ENCODE data around the gene YARS2.

YARS2 gene

DNA sequence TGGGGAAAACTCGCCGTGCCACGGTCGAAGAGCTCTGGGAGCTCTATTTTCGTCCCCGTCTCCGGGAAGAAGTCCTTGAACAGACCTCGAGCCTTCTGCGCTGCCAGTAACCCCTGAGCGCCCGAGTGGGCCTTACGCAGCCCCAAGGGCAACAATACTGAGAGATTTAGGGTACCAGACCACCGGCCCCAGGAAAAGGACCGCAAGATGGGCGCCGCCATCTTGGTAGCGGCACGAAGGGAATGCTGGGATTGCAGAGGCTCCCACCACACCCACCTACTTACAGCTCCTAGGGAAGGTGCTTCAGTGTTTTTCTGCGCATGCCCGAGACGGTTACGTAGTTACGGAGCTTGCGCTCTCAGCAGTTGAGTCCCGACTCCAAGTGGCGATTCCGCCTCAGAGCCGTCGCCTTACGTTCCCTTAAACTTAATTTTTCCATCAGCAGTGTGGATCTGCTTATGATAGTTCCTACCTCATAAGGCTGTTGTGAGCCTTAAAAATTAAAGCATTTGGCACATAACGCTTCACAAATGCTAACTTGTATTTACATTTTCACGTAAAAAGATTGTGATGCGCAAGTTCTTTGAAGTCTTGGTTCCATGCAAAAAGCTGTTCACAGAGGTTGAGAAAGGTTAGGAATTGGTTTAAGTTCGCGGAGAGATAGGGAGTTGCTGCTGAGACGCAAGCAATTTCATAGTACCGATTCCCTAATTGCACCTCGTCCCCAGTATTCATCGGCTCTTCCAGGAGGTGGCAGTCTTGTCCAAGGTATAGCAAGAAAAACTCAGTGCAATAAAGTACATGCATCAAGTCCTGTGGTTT lies at the start of gene YARS2:
TSS of gene YARS2 (minus strand) at position 244 of the 822 bp plus-strand sequence. CDS start at position 221, 23 bp downstream.
- DNase-seq (ENCODE audit: low read depth, low spot score): peak; percentile 97

GRCh38 chr12:32804301-32804700 lies 48.6 kb upstream of the YARS2 start:
- DNase-seq (ENCODE audit: low read depth, low spot score): no peak

DNA sequence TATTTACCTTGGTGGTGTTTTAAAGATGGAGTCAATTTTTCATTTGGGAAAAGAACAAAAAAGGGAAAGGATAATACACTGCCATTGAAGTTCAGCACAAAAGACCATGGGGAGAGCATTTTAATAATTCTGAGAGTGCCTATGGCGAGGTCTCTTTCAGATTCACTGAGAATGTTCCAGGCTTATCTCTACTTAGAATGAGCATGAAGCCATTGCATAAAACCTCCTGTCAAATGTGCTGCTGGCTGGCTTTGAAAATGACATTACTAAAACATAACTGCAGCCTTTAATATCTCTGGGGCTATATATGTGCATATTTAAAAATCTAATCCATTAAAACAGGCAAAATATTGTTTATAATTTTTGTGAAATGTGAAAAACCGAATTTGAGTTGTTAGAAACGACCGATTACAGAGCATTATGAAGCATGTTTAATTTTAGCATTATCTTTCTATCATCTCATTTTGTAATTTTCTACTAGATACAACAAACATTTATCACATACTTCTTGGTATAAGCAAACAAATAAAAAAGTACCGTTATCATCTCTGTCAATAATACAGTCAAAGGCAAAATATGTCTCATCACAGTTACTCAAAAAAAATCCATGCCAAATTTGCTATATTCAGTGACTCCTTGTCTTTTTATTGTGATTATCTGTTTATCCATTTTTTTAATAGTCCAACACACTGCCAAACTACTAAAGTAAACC lies 45.7 kb upstream of the YARS2 start:
- DNase-seq (ENCODE audit: low read depth, low spot score): no peak

DNA sequence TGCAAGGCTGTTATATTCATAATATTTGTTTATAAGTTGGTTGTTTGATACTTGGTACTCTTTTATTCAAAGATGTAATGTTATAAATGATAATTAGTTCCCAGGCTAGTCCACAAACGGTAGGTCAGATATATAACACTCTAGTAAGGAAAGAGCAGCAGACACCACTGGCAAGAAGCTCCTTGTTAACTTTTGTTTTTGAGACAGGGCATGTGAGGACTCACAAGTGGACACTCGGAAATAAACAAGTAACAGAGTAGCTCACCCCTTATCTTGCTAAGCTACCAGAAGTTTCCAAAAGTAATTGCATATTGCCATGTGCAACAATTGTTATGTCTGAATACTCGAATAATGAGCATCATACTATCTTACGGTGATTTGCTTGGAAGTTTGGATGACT lies 38.6 kb upstream of the YARS2 start:
- DNase-seq (ENCODE audit: low read depth, low spot score): no peak

- DNase-seq (ENCODE audit: low read depth, low spot score): no peak
Observed at GRCh38 chr12:32789916-32790315, 34.2 kb upstream of the YARS2 start.

- no peak for DNase-seq (ENCODE audit: low read depth, low spot score)
Observed at GRCh38 chr12:32789446-32789845, 33.7 kb upstream of the YARS2 start.

DNA sequence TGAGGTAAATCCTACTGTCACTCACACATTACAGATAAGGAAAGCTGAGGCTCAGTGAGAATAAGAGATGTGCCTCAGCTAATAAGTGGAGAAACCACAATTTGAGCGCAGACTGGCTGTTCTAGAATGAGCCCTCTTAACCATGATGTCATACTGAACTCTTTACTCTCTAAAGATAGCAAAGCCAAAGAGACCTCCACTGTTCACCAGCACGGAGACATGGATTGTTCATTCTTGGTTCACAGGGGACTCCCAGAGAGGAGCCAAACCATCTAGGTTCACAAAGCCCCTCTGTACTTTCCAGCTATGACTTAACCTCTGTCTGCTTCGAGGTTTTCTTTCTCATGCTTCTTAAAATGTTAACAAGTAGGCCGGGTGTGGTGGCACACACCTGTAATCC lies 32.7 kb upstream of the YARS2 start:
- no peak for DNase-seq (ENCODE audit: low read depth, low spot score)

GRCh38 chr12:32785557-32785956 lies 29.9 kb upstream of the YARS2 start:
- DNase-seq (ENCODE audit: low read depth, low spot score): no peak

GRCh38 chr12:32783029-32783428 lies 27.3 kb upstream of the YARS2 start:
- no peak for DNase-seq (ENCODE audit: low read depth, low spot score)

- DNase-seq (ENCODE audit: low read depth, low spot score): no peak
Observed at GRCh38 chr12:32780071-32780470, 24.4 kb upstream of the YARS2 start.

- DNase-seq (ENCODE audit: low read depth, low spot score): no peak
Observed at GRCh38 chr12:32777691-32778175, 22.0 kb upstream of the YARS2 start.

GRCh38 chr12:32777159-32777558 lies 21.5 kb upstream of the YARS2 start:
- DNase-seq (ENCODE audit: low read depth, low spot score): no peak

DNA sequence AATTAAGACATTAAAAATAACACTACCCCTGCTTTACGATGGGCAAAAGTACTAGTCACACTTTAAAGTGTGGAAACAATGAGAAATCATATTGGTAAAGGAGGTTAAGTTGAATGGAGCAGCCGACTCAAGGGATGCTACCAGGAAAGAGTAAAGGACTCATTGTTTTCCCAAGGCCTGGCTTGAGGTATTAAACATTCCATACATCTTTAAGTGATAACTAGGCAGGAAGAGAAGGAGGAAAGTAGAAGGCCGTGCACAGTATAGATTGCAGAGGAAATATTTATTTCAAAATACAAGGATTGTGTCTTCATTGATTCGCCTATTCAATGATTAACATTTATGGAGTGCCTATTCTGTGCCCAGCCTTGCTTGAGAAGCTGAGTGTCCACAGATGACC lies 20.6 kb upstream of the YARS2 start:
- DNase-seq (ENCODE audit: low read depth, low spot score): no peak

DNA sequence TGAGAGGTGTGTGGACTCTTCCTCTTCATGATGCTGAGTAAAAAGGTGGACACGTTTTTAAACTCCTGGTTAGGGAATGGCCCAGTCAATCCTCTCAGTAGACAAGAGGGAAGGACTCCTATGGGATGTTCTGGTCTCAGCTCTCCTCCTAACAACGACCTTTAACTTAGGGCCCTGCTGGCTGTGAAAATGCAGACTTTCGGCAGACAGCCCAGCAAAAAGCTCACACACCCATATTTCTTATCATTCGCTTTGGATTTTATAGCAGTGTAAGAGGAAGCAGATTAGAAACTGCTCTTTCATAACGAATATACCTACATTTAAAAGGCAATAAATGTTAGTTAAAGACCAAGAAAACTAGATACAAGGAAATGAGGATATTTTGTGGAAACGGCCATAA lies 18.0 kb upstream of the YARS2 start:
- no peak for DNase-seq (ENCODE audit: low read depth, low spot score)

DNA sequence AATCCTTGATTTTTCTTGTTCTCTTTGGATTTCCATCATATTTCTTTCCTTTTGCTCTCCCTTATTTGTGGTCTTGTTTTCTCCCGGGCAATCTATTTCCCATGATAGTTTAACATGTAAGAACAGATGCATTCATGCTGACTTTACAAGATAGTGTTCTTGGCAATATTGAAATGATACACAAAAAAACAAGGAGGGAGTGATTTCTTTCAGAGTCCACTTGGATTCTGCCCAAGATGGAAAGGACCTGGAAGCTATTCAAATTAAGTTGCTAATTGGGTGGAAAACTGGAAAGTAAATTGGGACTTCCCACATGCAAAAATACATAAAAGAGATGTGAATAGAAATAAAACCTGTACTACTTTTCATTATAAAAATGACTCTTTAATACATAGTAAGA lies 14.4 kb upstream of the YARS2 start:
- no peak for DNase-seq (ENCODE audit: low read depth, low spot score)

- DNase-seq (ENCODE audit: low read depth, low spot score): no peak
Observed at GRCh38 chr12:32768518-32768917, 12.8 kb upstream of the YARS2 start.

- no peak for DNase-seq (ENCODE audit: low read depth, low spot score)
Observed at GRCh38 chr12:32765906-32766305, 10.2 kb upstream of the YARS2 start.

DNA sequence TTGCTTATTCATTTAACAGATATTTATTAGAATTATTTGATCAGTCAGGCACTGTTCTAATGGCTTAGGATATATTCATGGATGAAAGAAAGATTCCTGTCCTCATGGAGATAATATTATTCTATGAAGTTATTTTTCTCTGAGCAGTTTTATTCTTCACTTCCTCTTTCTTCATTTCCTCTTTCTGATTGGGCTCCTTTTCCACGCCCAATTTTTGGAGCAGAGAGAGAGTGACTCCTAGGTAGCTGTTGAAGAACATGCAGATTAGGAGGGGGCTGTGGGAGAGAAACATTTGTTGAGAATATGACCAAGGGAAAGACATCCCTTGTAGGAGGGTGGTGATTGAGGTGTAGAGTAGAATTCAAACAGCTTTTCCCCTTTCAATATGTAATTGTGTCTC lies 6.0 kb upstream of the YARS2 start:
- DNase-seq (ENCODE audit: low read depth, low spot score): no peak

GRCh38 chr12:32757157-32757556 lies 1.5 kb upstream of the YARS2 start:
- DNase-seq (ENCODE audit: low read depth, low spot score): no peak

- no peak for DNase-seq (ENCODE audit: low read depth, low spot score)
Observed at GRCh38 chr12:32756476-32757066, 874 bp upstream of the YARS2 start.

DNA sequence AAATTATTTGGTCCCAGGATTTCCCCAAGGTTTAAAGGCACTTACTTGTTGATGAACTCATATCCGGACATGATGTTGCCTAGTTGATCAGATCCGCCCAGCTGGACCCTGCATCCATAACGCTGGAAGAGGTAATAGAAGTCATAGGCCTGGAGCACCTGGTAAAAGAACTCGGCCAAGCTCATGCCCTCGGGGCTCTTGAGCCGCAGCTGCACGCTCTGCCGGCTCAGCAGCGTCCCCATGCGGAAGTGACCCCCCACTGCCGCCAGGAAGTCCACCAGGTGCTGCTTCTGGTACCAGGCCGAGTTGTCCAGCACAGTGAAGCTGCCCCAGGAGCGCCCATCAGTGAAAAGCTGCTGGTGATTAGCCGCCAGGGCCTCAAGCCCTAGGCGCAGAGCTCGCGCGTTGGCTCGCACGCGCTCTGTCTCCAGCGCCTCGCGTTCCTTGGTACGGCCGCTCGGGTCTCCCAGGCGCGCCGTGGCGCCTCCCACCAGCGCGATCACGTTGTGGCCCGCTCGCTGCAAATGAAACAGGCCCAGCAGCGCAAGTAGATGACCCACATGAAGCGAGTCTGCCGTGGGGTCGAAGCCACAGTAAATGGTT lies 545 bp downstream of the YARS2 start:
- peak; percentile 61 for DNase-seq (ENCODE audit: low read depth, low spot score)

- no peak for DNase-seq (ENCODE audit: low read depth, low spot score)
Observed at GRCh38 chr12:32754111-32754510, 1.6 kb downstream of the YARS2 start.

Measured in iPS DF 19.7 (cell line).